WI38 (cell line): ENCODE measurements around the gene HGS.
A peak's percentile ranks its signal among the peaks of the same experiment; 100 is the strongest.

ENCODE experiments used
- H3K4me3 ChIP-seq: 2 replicates; pipeline ENCODE4 v1.5.1; 2011; ENCODE audit warnings: low read depth, mild to moderate bottlenecking, control low read depth, low read length
- CTCF ChIP-seq: IDR thresholded peaks from 2 replicates; pipeline ENCODE4 v1.5.1; 2012; ENCODE audit warnings: low read depth, mild to moderate bottlenecking, control low read depth, low read length

The HGS gene

GRCh38 chr17:81712468-81713003 lies 28.7 kb downstream of the HGS start:
- TF ChIP-seq CTCF: no peak
- H3K4me3 ChIP-seq: peak overlapping the region; percentile 67

- peak overlapping the region; percentile 67 for H3K4me3 ChIP-seq
- TF ChIP-seq CTCF: no peak
Observed at GRCh38 chr17:81713004-81713555, 29.3 kb downstream of the HGS start.

- no peak for TF ChIP-seq CTCF
- peak overlapping the region; percentile 67; the same call in 1 of the 2 replicates for H3K4me3 ChIP-seq
Observed at GRCh38 chr17:81713556-81714411, 30.0 kb downstream of the HGS start.

- TF ChIP-seq CTCF: no peak
Observed at GRCh38 chr17:81714412-81715106, 30.7 kb downstream of the HGS start.

GRCh38 chr17:81715107-81715871 lies 31.5 kb downstream of the HGS start:
- H3K4me3 ChIP-seq: no peak overlapping the region
- TF ChIP-seq CTCF: no peak

More at GRCh38 chr17:81714412-81715106, 30.7 kb downstream of the HGS start:
- H3K4me3 ChIP-seq: no peak overlapping the region

- H3K4me3 ChIP-seq: no peak overlapping the region
- TF ChIP-seq CTCF: no peak
Observed at GRCh38 chr17:81715872-81716673, 32.3 kb downstream of the HGS start.
